HG03175 (cell line): ENCODE results near the gene SESN1.
"Not testable (repeated sequence)": the region's sequence is repeated elsewhere in the genome, so short reads cannot be mapped to it uniquely, and the experiment has no call there.

Experiments
- ATAC-seq: cut with Tn5 transposase; IDR thresholded peaks from one replicate; pipeline ENCODE4 v1.9.1; 2021; ENCODE audit warnings: mild to moderate bottlenecking, moderate library complexity; ENCODE audit not compliant: unreplicated experiment

The SESN1 gene

DNA sequence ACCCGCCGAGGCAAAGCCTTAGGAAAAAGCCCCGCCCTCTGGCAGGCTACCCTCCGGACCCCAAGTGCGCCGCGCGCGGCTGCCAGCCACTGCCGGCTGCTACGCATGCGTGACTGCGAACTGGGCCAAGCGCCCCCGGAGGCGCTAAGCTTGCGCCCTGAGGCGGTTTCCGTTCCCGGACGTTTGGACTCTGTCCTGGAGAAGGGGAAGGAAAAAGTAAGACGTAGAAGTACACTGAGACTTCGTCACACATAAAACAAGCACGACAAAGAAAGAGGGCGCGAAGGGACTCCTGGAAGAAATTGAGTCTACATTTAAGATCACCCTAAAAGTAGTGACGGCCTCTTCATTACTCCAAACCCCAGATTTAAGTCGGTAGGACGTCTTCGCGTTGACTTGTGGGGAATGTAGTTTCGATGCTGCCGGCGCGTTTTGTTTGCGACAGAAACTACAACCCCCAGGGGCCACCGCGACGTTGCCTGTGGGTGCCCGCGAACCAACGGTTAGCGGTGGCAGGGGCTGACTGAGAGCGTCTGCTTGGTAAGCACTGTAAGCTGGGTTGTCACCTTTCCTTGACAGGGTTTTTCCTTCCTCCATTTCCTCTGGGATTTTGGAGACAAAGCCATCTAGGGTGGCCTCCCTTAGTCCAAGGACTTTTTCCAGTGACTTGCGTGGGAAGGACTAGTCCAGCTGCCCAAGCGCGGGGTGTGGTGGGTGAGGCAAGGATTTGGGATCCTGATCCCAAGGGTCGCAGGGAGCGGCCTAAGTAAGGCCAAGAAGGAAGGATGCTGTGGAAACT lies 589 bp upstream of the SESN1 start, which contains the start of gene CEP57L1:
TSS of gene CEP57L1 (plus strand) at position 472 of the 799 bp plus-strand sequence. CDS start 49,715 bp downstream, outside the sequence.
- ATAC-seq: peak; percentile 73

DNA sequence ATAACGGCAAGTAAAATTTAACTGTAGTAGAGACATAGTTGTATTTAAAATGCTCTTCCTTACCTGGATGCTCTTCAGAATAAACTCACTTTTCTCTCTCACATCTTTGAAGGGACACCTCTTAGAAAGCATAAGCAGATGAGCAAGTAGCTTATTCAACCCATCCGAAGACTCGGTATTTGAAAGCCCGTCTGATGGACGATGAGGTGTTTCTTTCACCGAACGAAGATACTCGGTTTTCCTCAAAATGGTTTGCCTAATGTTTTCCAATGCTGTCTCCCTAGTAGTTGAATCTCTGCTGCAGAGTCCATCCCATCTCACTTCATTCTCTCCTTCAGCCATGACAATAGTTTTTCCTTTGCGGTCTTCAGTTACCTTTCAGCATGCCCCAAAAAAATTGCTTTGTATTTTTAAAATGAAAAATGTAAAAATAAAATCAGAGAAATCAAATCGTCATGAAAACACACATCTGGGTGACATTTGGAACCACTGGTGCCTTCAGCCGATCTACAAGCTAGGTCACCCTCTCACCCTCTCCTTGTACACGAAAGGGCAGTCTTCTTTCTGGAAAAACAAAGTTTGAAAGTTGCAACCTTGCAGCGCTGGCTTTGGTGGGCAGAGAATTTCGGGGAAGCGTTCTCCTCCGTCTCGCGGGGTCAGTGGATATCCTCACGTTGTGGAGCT lies 772 bp downstream of the SESN1 start:
- ATAC-seq: no peak

DNA sequence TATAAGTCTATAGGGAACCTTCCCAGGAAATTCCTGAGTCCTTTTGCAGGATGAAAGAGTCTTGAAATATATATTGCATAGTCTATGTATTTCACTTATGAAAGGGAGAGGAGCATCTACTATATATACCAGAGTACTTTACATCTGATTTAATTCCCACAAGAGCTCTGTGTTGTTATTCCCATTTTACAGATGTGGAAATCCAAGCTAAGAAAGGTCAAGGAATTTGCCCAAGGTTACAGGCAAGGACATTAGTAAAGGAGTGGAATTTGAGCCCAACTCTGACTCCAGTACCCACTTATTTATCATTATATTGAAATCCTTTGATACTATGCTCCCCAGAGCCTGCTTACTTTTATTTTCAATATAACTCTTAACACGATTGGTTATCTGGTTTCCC lies 2.6 kb downstream of the SESN1 start:
- no peak for ATAC-seq

DNA sequence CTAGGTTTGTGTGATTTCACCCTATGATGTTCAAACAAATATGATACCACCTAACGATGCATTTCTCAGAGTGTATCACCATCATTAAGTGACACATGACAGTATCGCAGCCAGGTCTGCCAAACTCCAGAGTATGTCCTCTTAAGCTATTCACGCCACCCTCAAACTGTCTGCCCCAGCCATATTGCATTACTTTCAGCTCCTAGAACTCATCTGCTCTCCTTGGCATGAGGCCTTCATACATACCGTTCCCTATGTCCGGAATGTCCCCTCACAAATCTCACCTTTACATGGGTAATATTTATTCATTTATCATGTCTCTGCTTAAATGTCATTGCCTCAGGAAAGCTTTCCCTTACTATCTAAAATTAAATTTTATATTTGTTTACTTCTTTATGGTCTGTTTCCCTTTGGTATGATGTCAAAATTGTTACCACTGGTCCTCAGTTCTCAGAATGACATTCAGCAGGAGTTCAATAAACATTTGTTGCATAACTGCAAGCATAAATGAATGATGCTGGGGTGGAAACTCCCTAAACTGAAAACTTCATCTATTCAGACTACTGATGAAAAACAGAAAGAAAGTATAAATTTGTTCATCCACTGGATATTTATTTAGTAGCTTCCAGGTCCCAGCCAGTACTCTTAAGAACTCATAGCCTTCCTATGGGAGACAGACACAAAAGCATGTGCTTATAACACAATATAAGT lies 3.2 kb downstream of the SESN1 start:
- ATAC-seq: no peak

DNA sequence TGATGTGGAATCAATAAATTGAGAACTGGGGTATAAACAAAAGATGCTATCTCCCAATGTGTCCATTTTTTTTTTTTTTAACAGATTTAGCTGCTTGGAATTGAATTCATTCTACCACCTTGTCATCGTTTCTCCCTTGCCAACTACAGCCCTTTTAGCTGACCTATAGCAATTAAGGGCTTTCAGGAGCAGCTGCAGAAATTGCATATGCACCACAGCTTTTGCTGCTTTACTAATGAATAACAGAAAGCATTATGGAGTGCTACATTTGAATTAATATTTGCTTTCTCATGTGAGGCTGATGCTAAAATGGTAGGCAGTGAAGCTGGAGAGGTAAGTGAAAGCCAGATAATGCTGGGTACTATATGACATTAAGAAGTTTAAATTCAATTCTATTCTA lies 5.7 kb downstream of the SESN1 start:
- ATAC-seq: no peak

DNA sequence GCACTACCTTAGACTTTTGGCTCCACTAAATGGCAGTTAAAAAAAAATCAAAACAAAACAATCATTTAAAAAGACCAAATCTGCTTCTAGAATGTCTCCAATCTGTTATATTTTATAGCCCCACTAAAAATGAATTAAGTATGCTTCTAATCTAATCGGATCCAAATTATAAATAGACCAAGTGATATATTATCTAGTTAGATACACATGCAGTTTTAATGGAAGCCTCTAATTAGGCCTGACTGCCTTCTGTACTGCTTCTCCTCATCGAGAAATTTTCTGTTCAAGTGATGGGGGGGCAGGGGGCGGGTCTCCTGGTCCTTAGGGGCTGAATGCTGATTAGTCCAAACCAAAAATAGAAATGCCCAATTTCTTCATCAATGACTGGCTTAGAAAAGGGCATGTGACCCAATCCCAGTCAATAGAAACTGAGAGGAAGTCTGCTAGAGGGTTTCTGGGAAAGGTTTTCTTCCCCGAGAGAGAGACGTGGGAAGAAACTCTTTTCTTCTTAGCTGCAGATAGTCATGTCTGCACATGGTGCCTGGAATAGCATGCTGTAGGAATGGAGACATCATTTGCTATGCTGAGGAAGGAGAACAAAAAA lies 6.9 kb downstream of the SESN1 start:
- no peak for ATAC-seq

DNA sequence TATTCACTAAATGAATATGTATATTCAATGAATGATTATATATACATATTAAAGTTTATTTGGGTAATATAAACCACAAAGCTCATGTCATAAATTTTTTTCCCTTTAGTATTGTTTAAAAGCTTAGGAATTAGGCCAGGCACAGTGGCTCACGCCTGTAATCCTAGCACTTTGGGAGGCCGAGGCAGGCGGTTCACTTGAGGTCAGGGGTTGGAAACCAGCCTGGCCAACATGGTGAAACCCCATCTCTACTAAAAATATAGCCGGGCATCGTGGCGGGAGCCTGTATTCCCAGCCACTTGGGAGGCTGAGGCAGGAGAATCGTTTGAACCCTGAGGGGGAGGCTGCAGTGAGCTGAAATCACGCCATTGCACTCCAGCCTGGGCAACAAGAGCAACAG lies 10.5 kb downstream of the SESN1 start:
- not testable (repeated sequence) for ATAC-seq

DNA sequence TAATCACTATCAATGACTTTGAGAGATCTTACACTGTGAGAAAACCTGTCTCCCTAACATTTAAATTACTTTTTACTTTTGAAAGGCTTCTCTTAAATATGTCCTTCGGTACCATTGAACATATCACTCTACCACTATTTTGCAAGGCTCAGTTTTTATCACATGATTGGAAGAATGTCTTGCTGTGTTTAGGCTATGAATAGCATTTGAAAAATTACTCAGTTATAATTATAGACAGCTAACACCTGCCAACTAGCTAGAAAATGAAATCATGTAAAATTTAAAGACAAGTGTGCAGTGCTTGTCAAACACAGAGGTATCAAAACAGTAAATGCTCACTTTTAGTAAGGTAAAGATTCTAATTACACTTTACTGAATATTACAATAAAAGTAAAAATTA lies 11.0 kb downstream of the SESN1 start:
- ATAC-seq: no peak

DNA sequence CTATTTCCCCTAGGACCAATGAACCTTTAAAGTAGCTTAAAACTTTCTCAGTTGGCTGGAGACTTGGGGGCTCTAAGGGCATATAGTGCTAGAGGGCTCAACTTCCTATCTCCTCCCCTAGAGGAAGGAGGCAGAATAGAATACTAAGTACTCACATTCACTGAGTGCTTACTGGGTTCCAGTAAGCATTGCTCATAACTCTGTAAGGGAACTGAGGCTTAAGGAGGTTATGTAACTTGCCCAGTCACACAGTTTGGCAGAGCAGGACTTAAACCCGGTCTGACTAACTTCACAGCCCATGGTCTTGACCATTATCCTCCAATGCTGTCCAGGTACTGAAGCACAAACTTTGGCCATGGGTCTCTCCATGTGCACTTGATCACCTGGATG lies 12.5 kb downstream of the SESN1 start:
- no peak for ATAC-seq

DNA sequence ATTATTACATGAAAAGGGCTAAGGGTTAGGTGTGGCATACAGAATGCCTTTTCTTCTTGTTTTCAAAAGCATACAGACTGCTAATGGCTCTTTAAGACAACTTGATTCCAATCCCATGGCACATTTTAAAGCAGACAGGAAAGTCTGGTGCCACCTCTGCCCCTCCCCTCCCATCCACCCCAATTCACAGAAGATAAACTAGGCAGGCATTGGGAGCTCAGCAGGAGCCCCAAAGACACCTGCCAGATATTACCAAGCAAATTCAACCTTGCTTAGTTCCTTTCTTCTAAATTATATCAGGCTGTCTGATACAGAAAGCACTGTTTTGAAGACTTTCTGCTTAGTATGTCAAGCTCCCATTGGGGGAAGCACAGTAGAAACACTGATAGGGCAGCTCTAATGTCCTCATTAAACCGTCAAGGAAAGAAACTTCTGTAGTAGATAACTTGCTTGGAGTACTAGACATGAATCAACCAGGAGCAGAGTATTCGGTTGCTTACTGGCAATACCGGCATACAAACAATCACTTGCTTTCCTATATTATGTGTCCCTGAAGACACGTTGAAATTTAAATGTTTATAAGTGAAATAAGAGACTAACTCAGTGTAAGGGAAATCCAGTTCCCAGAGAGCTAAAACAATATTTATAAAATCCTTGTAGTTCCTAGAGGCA lies 13.0 kb downstream of the SESN1 start:
- no peak for ATAC-seq

DNA sequence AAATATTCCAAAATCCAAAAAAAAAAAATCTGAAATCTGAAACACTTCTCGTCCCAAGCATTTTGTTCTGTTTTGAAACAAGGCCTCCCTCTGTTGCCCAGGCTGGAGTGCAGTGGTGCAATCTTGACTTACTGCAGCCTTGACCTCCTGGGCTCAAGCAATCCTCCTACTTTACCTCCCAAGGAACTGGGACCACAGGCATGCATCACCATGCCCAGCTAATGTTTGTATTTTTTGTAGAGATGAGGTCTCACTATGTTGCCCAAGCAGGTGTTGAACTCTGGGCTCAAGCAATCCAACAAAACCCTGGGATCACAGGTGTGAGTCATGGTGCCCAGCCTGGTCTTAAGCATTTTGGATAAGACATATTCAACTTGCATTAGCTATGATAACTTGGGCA lies 13.6 kb downstream of the SESN1 start:
- ATAC-seq: no peak

DNA sequence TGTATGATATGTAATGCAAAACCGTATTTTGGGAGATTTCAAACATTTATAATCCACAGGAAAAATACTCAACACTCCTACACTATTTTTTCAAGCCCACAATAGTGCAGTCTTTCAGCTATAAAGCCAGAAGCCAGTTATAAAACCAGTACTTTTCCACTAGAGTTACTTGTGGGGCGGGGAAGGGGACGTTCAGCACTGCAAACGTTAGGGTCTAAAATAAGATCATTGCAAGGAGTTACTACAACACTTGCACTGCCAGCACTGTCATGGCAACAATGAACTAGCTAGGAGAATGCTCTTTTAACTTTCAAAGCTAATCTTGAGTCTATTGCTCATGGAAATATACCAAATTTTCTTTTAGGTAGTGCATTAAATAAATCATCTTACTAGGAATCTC lies 14.7 kb downstream of the SESN1 start:
- no peak for ATAC-seq

DNA sequence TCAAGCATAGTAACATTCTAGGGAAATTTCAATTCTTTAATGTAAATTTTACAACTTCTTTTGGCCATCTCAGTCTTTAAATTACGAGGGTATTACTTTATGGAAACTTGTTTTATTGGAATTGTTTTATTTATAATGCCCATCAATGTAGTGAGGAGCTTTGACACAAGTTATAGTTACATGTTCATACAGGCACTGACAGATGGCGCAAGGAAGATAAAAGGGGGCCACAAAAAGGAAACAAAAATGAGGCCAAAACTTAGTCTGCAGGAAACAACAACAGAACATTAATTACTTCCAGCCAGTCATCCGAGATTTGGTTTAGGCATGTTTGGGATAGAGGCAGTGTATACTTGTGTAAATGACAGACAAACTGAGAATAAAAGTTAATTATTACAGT lies 18.3 kb downstream of the SESN1 start:
- ATAC-seq: no peak

DNA sequence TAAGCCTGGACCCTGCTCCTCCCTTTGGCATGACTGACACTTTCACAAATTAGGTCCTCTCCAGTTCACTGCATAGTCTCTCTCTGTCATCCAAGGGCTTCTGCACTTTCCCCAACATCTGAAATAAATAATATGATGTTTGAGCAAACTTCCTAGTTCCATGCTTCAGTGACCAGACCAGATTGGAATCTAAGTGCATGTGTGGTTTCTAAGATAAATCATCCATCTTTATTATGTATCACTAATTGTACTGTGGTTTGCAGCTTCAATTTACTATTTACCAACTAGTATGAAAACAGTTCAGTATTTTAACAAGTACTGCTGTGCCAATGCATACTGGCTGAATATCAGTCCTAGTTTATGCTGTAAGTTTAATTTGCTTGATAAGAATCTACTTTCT lies 18.7 kb downstream of the SESN1 start:
- no peak for ATAC-seq

DNA sequence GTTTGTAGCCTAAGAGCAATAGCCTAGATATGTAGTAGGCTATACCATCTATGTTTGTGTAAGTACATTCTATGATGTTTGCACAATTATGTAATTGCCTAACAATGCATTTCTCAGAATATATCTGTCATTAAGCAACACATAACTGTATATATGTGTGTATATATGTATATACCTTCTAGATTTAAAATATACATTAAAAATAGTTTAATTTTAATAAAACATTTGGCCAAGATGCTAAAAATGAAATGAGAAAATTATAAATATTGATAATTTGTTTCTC lies 20.6 kb downstream of the SESN1 start:
- no peak for ATAC-seq

DNA sequence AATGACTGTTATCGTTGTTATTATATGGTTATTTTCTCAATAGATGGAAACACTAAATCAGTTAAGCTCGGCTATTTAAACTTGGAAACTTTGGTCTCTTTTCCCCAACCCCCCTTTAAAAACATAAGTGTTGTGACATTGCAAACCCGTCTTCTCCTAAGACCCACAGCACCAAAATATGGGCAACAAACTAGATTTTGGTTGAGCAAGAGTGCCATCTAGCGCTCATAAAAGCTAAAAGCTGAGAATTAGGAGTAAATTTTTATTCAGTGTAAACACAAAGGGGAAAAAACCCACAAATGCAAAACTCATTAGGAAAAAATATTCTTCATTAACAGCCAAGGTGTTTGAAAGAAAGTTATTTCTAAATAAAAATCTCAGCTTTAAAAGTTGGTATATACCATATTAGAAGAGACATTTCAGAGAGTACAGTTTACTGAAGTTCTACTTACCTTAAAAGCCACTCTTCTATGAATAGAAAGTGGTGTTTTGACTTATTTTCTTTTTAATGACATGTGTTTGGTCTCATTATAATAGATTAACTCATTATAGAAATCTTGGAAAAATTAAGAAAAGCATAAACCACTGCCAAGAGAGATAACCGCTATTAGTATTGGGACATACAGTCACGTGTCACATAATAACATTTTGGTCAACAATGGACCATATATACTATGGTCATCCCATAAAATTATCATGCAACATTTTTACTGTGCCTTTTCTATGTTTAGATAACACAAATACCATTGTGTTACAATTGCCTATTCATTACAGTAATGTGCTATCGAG lies 21.1 kb downstream of the SESN1 start:
- ATAC-seq: no peak

DNA sequence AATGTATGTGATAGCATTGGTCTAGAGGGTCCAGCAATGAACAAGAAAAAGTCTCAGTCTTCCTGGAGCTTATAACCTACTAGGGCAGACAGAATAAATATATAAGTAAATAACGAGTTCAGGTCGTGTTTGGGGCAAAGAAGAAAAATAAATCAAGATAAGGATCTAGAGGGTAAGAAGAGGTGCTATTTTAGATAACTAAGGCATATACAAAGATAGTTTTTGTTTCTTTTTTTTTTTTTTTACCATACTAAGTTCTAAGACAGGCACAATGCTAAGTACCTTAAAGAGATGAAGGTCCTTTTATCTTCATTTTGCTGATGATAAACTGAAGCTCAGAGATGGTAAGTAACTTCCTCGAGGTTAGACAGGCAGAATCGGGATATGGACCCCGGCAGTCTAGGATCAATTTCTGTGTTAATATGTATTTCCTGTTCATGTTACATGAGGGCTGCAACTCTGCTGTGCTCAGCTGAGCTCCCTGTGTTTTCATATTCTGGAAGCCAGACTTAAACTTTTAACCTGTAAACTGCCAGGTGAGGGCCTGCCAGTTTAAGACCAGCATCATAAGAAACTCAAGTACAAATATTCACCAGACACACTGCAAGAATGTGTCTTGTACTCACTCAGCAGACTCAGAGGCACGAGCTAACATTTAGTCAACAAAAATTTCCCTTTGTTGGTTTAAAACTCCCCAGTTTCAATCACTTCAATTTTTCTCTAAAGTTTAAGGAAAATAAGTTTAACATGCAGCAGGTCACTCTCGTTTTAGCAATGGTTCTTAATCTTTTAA lies 23.3 kb downstream of the SESN1 start:
- ATAC-seq: no peak

DNA sequence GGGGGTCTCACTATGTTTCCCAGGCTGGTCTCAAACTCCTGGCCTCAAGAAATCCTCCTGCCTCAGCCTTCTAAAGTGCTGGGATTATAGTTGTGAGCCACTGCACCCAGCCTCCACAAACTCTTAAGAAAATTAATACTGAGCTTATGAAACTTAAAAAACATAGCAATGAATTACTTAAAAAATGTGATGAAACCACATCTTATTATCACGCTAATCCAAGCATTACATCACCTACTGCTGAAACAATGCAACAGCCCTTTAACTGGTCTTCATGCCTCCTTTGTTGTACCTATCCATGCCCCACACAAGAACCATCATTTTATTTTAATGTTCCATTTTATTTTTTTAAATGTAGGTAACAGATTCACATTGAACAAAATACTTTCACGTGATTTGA lies 24.9 kb downstream of the SESN1 start:
- ATAC-seq: no peak

DNA sequence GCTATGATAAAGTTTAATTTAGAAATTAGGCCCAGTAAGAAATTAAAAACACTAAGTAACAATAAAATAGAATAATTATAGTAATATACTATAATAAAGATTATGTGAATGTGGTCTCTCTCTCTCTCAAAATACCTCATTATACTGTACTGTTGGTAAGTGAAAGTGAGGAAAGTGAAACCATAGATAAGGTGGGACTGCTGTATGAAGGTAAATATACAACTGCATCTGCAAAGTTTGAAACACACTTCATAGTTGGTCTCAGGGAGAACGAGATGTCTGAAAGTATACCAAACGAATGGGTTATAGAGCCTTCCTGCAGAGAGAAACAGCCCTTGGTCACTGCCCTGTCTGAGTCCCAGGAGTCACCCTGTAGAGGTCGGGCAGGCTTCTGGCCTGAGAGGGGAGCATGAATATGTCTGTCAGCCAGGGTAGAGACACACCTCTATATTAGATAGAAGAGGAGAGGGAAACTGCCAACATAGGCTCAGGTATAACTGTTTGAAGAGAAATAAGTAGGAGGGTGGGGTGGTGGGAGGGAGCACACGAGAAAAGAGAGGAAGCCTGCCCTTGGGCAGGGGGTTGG lies 31.8 kb downstream of the SESN1 start:
- no peak for ATAC-seq
